Activated naive CD8-positive, alpha-beta T cell treated with anti-CD3 and anti-CD28 coated beads, Interleukin-2, amount 50 U/mL, for 24 hours (primary cell): Measurements from ENCODE around the gene TRIM10.
"Not testable (repeated sequence)": the region's sequence is repeated elsewhere in the genome, so short reads cannot be mapped to it uniquely, and the experiment has no call there.

Source experiments
- ATAC-seq: fragments of 150-1000 bp; cut with Tn5 transposase; one replicate; pipeline ENCODE4 v1.10.0; 2021
- DNase-seq: peaks from one replicate; pipeline ENCODE4 v3.0.0; 2021
- H3K27ac Mint-ChIP-seq: one replicate; pipeline ENCODE4 v1.8.0; 2021; ENCODE audit warnings: mild to moderate bottlenecking, mixed read lengths
- H3K27me3 Mint-ChIP-seq: one replicate; pipeline ENCODE4 v1.8.0; 2021; ENCODE audit warnings: mixed read lengths
- H3K36me3 Mint-ChIP-seq: one replicate; pipeline ENCODE4 v1.8.0; 2021; ENCODE audit warnings: low read depth, mixed read lengths
- H3K4me1 Mint-ChIP-seq: one replicate; pipeline ENCODE4 v1.8.0; 2021; ENCODE audit warnings: mixed read lengths
- H3K4me3 Mint-ChIP-seq: one replicate; pipeline ENCODE4 v1.8.0; 2021; ENCODE audit warnings: mild to moderate bottlenecking, moderate library complexity, mixed read lengths
- H3K9me3 Mint-ChIP-seq: one replicate; pipeline ENCODE4 v1.8.0; 2021; ENCODE audit warnings: mixed read lengths

Gene TRIM10

GRCh38 chr6:30131947-30132497 lies 29.0 kb downstream of the TRIM10 start:
- ATAC-seq (no peak), DNase-seq (no peak)
- H3K27ac Mint-ChIP-seq = no peak overlapping the region
- peaks cover 23% of the 10 kb centered on the region for H3K4me1 Mint-ChIP-seq
- no peaks in the 10 kb centered on the region for H3K36me3 Mint-ChIP-seq
- H3K4me3 Mint-ChIP-seq = no peak overlapping the region
- peaks cover 72% of the 10 kb centered on the region for H3K27me3 Mint-ChIP-seq
- no peaks in the 10 kb centered on the region for H3K9me3 Mint-ChIP-seq

- DNase-seq (peak; percentile 48), ATAC-seq (peak; percentile 83)
- H3K4me3 Mint-ChIP-seq = no peak overlapping the region
- no peak overlapping the region for H3K27ac Mint-ChIP-seq
- peaks cover 23% of the 10 kb centered on the region for H3K4me1 Mint-ChIP-seq
- peaks cover 77% of the 10 kb centered on the region for H3K27me3 Mint-ChIP-seq
- H3K9me3 Mint-ChIP-seq = no peaks in the 10 kb centered on the region
- no peaks in the 10 kb centered on the region for H3K36me3 Mint-ChIP-seq
Observed at GRCh38 chr6:30130887-30131862, 29.8 kb downstream of the TRIM10 start.

GRCh38 chr6:30130179-30130679 lies 30.8 kb downstream of the TRIM10 start:
- no peaks in the 10 kb centered on the region for H3K9me3 Mint-ChIP-seq
- no peak overlapping the region for H3K27ac Mint-ChIP-seq
- ATAC-seq (no peak), DNase-seq (no peak)
- no peaks in the 10 kb centered on the region for H3K36me3 Mint-ChIP-seq
- H3K4me3 Mint-ChIP-seq = no peak overlapping the region
- H3K4me1 Mint-ChIP-seq = peaks cover 21% of the 10 kb centered on the region
- peaks cover 72% of the 10 kb centered on the region for H3K27me3 Mint-ChIP-seq

GRCh38 chr6:30129265-30130178 lies 31.5 kb downstream of the TRIM10 start:
- no peak for DNase-seq
- Mint-ChIP-seq H3K27me3 (peaks cover 70% of the 10 kb centered on the region), H3K36me3 (no peaks in the 10 kb centered on the region), H3K27ac (no peak overlapping the region), H3K9me3 (no peaks in the 10 kb centered on the region), H3K4me1 (peaks cover 21% of the 10 kb centered on the region), H3K4me3 (no peak overlapping the region)
- ATAC-seq = peak; percentile 70

GRCh38 chr6:30127238-30128093 lies 33.5 kb downstream of the TRIM10 start:
- Mint-ChIP-seq H3K27me3 (peaks cover 63% of the 10 kb centered on the region), H3K4me3 (no peak overlapping the region), H3K9me3 (no peaks in the 10 kb centered on the region), H3K4me1 (peaks cover 21% of the 10 kb centered on the region), H3K36me3 (no peaks in the 10 kb centered on the region), H3K27ac (no peak overlapping the region)
- no peak for ATAC-seq
- no peak for DNase-seq

GRCh38 chr6:30122515-30122914 lies 38.5 kb downstream of the TRIM10 start:
- Mint-ChIP-seq H3K9me3 (no peaks in the 10 kb centered on the region), H3K27ac (no peak overlapping the region), H3K27me3 (peaks cover 29% of the 10 kb centered on the region), H3K36me3 (no peaks in the 10 kb centered on the region), H3K4me1 (no peaks in the 10 kb centered on the region), H3K4me3 (no peak overlapping the region)
- ATAC-seq = no peak
- DNase-seq = no peak

GRCh38 chr6:30121446-30122366 lies 39.3 kb downstream of the TRIM10 start:
- Mint-ChIP-seq H3K27me3 (peaks cover 21% of the 10 kb centered on the region), H3K4me1 (no peaks in the 10 kb centered on the region), H3K9me3 (no peaks in the 10 kb centered on the region), H3K4me3 (no peak overlapping the region), H3K36me3 (no peaks in the 10 kb centered on the region), H3K27ac (no peak overlapping the region)
- DNase-seq = no peak
- ATAC-seq = no peak

- H3K9me3 Mint-ChIP-seq, H3K4me1 Mint-ChIP-seq, H3K36me3 Mint-ChIP-seq, H3K27ac Mint-ChIP-seq, H3K4me3 Mint-ChIP-seq, DNase-seq, ATAC-seq: not testable (repeated sequence)
- peaks cover 26% of the 10 kb centered on the region for H3K27me3 Mint-ChIP-seq
Observed at GRCh38 chr6:30118691-30119090, 42.3 kb downstream of the TRIM10 start.

GRCh38 chr6:30116724-30117123 lies 44.3 kb downstream of the TRIM10 start:
- DNase-seq (no peak), ATAC-seq (no peak)
- Mint-ChIP-seq H3K36me3 (no peaks in the 10 kb centered on the region), H3K27ac (no peak overlapping the region), H3K27me3 (peaks cover 39% of the 10 kb centered on the region), H3K4me3 (no peak overlapping the region), H3K4me1 (peaks cover 13% of the 10 kb centered on the region), H3K9me3 (no peaks in the 10 kb centered on the region)

- no peak for ATAC-seq
- Mint-ChIP-seq H3K4me3 (peak overlapping the region; percentile 4), H3K27me3 (peaks cover 54% of the 10 kb centered on the region), H3K4me1 (peaks cover 13% of the 10 kb centered on the region), H3K9me3 (no peaks in the 10 kb centered on the region), H3K27ac (no peak overlapping the region), H3K36me3 (no peaks in the 10 kb centered on the region)
- no peak for DNase-seq
Observed at GRCh38 chr6:30113841-30114240, 47.2 kb downstream of the TRIM10 start.

- H3K36me3 Mint-ChIP-seq = no peaks in the 10 kb centered on the region
- DNase-seq = no peak
- peaks cover 55% of the 10 kb centered on the region for H3K27me3 Mint-ChIP-seq
- H3K4me3 Mint-ChIP-seq = peak within 1 kb of the TSS; percentile 4
- peaks cover 13% of the 10 kb centered on the region for H3K4me1 Mint-ChIP-seq
- ATAC-seq = peak; percentile 80
- no peaks in the 10 kb centered on the region for H3K9me3 Mint-ChIP-seq
- no peak within 1 kb of the TSS for H3K27ac Mint-ChIP-seq
Observed at GRCh38 chr6:30113003-30113759, 47.8 kb downstream of the TRIM10 start, which contains the start of gene TRIM31. Gene TRIM31 (minus strand): TSS chr6:30113090. CDS start chr6:30112805, 285 bp downstream.

- Mint-ChIP-seq H3K27ac (no peak overlapping the region), H3K36me3 (no peaks in the 10 kb centered on the region), H3K4me1 (peaks cover 13% of the 10 kb centered on the region), H3K9me3 (no peaks in the 10 kb centered on the region), H3K4me3 (no peak overlapping the region), H3K27me3 (peaks cover 57% of the 10 kb centered on the region)
- ATAC-seq (no peak), DNase-seq (no peak)
Observed at GRCh38 chr6:30112402-30112994, 48.5 kb downstream of the TRIM10 start.
